ENCODE data around the gene KCNG4.
"Not testable (repeated sequence)": the region's sequence is repeated elsewhere in the genome, so short reads cannot be mapped to it uniquely, and the experiment has no call there.

The KCNG4 gene

DNA sequence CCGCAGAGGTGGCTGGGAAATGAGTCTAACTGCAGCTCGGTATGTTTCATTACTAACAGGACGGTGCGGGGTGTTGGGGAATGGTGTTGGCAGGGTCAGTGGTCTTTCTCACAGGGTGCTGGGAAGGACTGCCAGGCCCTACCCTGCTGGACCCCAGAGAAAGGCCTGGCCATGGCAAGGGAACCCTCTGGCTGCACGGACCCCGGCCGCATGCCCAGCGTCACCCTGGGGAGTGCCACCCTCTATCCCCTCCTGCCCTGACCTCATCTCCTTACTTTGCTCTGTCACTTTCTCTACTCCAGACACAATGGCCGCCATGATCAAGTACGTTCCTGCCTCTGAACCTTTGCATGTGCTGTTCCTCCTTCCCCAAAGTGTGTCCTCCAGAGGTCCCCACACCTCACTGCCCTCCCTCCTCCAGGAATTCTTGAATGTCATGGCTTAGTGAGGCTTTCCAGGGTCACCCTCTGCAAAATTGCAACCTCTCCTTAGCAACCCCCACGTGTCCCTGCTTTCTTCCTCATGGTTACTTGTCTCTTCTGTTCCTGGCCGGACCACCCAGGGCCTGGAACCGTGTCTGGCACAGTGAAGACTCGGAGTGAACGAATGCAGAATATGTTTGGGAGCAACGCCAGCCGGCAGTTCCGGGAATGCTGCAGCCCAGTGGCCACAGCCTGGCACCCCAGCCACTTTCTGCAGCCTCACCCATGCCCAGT lies 33.7 kb downstream of the KCNG4 start:
- DNase-seq (ENCODE audit: low read depth) = no peak

DNA sequence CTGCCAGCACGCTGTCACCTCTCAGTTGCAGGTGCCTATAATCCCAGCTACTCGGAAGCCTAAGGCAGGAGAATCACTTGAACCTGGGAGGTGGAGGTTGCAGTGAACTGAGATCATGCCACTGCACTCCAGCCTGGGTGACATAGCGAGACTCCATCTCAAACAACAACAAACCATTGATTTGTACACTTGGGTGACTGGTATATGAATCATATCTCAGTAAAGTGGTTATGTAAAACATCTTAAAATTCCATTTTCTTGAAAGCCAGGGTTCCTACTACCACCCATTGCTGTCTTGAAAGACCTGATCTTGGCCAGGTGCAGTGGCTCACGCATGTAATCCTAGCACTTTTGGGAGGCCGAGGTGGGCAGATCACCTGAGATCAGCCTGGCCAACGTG lies 34.7 kb downstream of the KCNG4 start:
- DNase-seq (ENCODE audit: low read depth) = not testable (repeated sequence)

DNA sequence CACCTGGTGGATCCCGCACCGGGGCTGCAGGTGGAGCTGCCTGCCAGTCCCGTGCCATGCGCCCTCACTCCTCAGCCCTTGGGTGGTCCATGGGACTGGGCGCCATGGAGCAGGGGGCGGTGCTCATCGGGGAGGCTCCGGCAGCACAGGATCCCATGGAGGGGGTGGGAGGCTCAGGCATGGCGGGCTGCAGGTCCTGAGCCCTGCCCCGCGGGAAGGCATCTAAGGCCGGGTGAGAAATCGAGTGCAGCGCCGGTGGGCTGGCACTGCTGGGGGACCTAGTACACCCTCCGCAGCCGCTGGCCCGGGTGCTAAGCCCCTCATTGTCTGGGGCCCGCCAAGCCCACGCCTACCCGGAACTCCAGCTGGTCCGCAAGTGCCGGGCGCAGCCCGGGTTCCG lies 35.3 kb downstream of the KCNG4 start:
- DNase-seq (ENCODE audit: low read depth) = not testable (repeated sequence)

DNA sequence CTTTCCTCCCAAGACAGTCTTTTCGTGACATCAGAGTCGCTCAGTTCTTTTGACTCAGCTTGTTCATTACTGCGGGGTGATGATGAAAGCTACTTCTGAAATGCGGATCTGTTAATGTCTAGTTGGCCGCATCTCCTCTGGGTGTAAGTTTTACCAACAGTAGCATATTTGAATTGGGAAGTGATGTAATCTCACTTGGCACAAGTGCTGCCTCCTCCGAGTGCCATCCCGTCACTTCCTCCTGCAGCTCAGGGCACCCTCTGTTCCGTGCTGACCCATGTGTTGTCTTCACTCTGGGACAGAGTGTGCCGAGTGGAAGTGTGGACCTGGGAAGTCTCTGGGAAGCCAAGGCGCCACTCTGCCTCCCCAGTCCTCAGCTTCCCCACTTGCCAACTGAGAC lies 40.0 kb downstream of the KCNG4 start:
- DNase-seq (ENCODE audit: low read depth) = no peak

DNA sequence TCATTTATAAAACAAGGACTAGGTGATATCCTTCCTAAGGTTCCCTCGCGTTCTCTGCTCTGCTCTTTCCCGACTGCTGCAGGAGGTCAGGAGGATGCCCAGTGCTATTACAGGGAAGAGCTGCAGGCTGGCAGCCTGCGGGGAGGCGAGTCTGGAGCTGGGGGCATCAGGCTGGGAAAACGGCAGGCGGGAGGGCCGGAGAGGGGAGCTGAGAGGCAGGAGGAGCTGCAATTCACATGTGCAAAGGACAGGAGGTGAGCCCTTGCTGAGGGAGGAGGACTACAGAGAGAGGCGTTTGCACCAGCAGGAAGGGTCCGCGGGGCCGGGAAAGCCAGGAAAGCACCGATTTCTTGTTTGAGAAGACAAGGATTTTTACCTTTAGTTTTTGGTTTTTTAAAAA lies 40.7 kb downstream of the KCNG4 start:
- no peak for DNase-seq (ENCODE audit: low read depth)

DNA sequence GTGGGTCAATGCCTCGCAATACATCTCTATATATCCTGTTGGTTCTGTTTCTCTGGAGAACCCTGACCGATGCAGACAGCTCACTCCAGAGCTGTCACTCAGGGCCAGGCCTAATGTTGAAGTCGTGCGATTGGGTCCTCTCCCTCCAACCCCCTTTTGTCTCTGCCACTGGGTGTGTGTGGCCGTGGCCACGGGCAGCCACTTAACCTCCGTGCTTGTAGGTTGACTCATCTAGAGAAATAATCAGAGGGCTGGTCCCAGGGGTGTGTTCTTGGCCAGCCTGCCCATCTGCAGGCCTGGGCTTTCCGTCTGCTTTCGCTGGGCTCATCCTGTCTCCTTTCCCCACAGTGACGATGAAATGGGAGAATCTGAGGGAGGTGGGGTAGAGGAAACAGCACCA lies 41.4 kb downstream of the KCNG4 start:
- no peak for DNase-seq (ENCODE audit: low read depth)

DNA sequence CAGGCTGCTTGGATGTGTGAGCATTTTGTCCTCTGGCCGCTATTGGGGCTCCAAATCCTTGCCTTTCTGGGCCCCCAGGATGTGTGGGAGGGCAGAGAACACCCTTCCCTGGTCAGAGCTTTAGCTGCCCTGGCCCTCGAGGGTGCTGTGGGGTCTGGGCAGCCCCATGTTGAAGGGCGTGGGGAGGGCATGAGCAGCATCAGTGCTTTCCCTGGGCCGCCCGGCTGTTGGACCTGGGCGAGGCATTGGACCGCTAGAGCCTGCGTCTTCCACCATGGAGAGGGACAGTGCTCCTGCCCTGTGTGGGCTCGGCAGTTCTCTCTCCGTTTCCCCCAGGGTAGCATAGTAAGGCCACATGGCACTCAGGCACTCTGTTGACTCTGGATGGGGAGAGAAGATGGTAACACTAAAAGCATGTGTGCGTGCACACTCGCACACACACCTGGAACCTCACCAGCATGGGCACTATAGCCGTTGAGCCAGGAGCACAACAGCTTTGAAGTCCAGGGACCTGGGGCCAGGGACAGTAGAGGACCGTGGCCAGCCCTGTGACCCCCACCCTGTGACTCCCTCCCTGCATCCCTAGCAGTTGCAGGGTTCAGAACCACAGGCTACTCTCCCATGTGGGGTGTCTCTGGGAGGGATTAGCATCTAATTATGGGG lies 42.2 kb downstream of the KCNG4 start:
- DNase-seq (ENCODE audit: low read depth) = no peak

DNA sequence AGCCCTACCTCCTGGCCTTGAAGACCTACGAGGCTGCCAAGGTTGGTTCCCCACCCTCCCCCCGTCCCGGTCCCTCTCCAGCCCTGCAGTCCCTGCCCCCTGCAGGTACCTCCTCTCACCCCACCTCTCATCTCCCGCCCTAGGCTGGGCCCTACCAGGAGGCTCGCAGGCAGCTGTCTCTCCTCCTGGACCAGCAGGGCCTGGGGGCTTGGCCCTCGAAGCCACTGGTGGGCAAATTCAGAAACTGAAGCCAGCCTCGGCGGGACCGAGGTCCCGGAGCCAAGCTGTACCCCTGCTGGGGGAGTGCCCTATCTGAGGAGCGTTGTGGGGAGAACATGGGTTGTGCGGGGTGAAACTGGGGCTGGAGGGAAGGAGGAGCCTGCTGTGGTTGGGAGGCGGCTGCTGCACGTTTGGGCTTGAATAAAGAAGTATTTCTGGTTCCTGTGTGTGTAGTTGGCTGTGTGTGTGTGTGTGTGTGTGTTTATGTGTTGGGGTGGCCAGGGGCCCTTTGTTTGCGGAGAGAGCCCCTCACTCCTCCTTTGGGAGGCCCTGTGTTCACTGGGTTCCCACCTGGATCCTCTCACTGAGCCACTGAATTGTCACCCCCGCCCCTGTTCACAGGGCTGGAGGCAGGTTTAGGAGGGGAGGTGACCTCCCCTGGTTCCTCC lies 43.0 kb downstream of the KCNG4 start:
- DNase-seq (ENCODE audit: low read depth) = no peak

DNA sequence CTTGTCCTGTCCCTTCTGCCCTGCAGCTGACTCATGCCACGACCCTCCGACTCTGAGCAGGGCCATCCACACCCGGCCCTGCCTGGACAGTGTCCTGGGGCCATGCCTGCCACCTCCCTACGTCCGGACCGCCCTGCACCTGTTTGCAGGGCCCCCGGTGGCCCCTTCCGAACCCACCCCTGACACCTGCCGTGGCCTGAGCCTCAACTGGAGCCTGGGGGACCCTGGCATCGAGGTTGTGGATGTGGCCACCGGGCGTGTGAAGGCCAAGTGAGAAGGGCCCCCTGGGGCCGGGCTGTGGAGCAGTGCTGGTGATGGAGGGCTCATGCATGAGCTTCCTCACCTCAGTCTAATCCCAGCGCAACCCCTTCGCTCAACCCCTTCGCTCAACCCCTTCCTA lies 43.7 kb downstream of the KCNG4 start:
- no peak for DNase-seq (ENCODE audit: low read depth)

DNA sequence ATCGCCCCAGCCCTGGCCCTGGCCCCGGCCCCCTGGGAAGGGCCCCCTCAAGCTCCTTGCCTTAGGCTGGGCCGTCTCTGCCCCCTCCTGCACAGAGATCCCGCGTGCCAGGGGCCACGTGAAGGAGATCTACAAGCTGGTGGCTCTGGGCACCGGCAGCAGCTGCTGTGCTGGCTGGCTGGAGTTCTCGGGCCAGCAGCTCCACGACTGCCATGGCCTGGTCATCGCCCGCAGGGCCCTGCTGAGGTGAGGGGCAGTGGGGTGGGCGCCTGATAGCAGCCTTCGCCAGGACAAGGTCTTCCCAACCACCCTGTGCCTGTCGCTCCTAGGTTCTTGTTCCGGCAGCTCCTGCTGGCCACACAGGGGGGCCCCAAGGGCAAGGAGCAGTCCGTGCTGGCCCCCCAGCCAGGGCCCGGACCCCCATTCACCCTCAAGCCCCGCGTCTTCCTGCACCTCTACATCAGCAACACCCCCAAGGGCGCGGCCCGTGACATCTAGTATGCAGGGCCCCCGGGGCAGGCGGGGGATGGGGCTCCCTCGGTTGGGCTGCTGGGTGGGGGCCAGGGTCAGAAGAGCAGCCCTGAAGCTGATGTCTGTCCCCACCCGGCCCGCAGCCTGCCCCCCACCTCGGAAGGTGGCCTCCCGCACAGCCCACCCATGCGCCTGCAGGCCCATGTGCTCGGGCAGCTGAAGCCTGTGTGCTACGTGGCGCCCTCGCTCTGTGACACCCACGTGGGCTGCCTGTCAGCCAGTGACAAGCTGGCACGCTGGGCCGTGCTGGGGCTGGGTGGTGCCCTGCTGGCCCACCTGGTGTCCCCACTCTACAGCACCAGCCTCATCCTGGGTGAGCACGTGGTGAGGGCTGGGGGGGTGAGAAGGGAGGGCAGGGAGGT lies 44.4 kb downstream of the KCNG4 start:
- no peak for DNase-seq (ENCODE audit: low read depth)

DNA sequence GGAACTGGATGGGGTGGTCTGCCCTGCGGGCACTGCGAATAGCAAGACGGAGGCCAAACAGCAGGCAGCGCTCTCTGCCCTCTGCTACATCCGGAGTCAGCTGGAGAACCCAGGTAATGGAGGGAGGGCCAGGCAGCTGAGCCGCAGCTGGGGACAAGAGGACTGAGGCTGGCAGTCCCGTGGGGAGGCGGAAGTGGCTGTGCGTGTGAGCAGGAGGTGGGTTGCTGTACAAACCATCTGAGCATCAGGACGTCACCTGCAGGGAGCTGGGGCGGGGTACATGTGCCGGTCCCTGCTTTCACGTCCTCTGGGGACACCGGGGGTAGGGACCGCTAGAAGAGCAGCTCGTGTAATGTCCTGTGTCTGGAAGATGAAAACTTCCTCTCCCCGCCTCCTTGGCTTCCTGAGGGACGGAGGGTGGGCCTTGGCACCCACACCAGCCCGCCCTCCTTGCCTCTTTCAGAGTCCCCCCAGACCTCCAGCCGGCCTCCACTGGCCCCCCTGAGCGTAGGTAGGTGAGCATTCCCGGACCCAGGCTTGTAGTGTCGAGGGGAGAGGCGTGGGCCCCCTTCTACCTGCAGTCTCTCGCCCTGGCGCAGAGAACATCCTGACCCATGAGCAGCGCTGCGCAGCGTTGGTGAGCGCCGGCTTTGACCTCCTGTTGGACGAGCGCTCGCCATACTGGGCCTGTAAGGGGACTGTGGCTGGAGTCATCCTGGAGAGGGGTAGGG lies 45.2 kb downstream of the KCNG4 start:
- no peak for DNase-seq (ENCODE audit: low read depth)

DNA sequence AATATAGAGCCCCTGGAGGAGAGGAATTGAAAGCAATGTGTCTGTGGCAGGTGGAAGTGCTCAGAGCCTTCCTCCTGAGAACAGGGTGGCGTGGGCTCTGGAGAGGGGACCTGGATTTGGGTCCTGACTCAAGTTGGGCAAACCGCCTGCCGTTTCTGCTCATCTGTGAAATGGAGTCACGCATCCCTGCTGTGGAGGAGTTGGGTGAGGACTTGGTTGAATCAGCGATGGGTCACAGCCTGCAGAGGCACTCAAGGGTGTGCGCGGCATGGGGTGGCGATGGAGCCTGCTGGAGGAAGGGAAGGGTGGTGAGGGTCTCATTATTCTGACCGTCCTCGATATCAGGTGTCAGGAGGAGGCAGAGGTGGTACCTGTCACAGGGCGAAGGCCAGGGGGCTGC lies 45.8 kb downstream of the KCNG4 start:
- DNase-seq (ENCODE audit: low read depth) = no peak

DNA sequence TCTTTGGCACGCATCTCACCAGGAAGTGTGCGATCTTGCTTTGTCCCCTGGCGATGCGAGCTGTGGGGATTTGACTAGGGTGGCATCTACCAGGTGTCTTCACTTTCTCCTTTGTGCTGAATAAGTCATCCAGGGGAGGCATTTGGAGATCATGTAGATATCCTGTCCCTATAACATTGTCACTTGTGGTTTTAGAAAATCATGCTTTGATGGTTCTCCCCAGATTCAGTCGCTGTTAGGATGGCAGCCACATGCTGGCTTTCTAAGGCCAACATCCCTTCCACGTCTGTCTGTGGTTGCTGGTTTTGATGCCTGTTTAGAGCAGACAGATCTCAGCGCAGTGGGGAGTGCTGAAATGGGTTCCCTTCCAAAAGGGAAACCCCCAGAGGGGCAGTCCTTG lies 46.3 kb downstream of the KCNG4 start:
- DNase-seq (ENCODE audit: low read depth) = no peak

DNA sequence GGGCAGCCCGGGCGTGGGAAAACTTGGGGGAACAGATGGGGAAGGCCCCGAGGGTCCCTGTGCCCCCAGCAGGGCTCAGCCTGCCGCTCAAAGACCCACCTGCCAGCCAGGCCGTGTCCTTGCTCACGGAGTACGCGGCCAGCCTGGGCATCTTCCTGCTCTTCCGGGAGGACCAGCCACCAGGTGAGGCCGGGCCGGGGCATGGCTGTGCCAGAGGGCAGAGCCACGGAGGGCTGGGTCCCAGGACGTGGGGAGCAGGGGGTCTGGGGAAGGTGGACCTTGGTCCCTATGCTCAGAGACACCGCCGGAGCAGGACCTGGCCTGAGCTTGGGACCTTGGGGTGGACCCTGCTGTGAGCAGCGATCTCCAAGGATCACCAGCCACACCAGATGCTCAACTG lies 48.3 kb downstream of the KCNG4 start:
- DNase-seq (ENCODE audit: low read depth) = no peak

DNA sequence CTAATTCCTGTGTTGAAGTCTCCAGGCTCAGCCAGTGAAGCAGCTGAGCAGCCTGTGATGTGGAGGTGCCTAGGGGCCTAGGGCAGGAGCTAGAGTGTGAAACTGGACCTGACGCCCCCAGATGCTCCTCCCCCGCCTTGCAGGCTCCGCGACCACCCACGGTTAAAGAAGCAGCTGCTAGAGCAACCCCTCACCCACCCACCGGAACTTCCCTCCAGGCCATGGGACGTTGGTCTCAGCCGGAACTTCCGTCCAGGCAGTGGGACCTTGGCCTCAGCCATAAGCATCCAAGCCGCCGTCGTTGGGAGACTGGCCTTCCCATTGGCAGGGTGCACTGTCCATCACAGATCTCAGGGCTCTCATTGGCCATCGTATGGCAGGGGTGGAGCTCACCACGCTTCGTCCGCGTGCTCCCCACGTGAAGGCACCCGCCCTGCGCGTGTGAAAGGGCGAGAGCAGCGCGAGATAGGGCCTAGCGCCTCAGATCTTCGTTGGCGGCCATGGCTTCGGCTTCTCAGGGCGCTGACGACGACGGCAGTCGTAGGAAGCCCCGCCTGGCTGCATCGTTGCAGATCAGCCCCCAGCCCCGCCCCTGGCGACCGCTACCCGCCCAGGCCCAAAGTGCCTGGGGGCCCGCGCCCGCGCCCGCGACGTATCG lies 49.0 kb downstream of the KCNG4 start, which contains the start of gene ADAD2:
Gene ADAD2, plus strand, starts transcription at position 427 of the 658 bp plus-strand sequence. Its CDS starts 74 bp downstream, at position 501.
- no peak for DNase-seq (ENCODE audit: low read depth)

DNA sequence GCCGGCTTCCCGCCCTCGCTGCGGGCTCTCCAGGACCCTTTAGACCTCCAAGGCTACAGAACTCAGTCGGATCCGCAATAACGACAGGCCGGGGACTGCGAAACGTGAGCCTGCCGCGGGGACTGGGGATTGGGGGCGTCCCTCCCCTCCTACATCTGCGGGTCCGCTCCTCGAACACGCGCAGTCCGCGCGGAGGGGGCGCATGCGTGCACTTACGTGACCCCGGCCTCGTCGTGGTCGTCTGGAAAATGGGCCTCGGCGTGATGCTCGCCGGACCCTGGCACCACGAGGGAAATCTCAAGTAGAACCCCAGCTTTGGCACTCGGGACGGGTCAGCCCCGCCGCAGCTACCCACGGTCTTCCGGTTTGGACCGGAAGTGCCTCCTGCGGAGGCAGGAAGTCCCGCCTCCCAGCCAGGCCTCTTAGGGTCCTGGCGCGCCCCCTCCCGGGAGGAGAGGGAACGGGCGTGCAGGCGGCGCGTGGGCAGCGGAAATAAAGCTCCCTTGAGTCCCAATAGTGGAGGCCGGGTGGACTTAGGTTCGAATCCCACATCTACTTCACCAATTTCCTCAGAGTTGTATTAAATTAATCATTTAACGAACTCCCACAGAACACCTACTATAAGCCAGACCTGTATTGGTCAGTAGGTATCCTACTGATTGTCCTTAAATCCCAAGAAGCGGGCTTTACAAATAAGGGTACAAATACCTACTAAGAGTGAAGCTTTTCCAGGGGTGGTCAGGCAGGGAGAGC lies 53.0 kb downstream of the KCNG4 start, which contains the start of gene TAF1C:
Gene TAF1C, minus strand, starts transcription at position 373 of the 753 bp plus-strand sequence. CDS start 2,069 bp downstream, outside the sequence.
- DNase-seq (ENCODE audit: low read depth) = peak; percentile 87

DNA sequence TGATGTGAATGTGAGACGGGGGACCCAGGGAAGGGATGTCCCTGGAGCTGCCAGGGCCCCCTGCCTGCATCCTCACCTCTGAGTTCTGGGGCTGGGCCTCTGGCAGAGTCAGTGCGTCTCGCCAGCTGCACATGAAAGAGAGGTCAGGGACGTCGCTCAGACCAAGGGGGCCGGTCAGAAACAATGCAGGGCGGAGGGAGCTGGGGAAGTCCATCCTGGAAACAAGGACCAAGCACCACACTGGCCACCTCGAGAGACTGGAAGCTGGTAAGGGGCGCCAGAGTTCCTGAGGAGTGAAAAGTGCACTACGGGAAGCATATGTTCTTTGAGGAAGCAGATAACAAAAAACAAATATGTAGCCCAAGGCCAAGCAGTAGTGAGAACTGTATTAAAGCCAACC lies 55.0 kb downstream of the KCNG4 start:
- DNase-seq (ENCODE audit: low read depth) = no peak

DNA sequence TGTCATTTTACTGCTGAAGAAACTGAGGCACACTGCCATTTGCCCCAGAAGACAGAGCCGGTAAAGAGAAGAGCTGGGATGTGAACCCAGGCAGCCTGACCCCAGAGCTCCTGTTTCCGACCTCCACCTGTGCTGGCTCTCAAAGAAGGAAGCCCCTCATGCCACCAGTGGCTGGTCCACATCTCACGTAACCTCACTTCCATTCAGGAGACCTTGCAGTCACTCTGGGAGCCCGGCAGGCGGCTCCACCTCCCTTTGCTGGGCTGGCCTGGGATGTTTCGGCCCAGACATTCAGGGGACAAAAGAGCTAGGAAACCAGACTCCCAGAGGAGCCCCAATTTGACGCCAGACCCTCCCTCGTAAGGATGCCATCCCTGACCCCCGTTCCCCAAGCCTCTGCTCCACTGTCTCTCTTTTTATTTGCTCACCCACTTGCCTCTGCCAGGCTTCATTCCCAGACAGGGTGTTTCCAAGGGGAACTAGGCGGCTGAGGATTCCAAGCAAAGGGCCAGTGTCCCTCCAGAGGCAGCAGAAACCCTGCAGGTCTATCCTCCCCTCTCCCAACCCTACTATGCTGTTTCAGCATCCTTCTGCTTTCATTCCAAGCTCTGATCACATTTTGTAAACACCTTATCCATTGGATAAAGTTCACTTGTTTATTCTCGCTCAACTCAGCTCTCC lies 55.8 kb downstream of the KCNG4 start:
- no peak for DNase-seq (ENCODE audit: low read depth)

DNA sequence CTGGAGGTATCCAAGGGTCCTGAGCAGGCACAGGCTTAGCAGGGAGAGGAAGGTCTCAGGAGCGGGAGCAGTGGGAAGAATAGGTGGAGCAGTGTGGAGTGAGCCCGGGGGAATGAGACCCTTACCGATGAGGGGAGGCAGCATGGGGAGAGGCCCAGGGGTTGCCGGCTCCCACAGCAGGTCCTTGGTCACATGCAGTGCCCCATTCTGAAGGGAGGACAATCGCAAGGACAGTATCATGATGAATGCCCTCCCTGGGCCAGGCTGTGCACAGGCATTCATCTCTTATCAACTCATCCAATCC lies 56.3 kb downstream of the KCNG4 start:
- no peak for DNase-seq (ENCODE audit: low read depth)

Data from activated T-cell treated with anti-CD3 and anti-CD28 coated beads for 24 hours (primary cell).